Astrocyte (in vitro differentiated cells and primary cell): ENCODE measurements around the gene PCDHGB3. TPM values are rescaled to one million over a fixed set of nuclear protein-coding genes. Genes with fewer than 3 reads are reported as not detected.
"Not testable (repeated sequence)": the region's sequence is repeated elsewhere in the genome, so short reads cannot be mapped to it uniquely, and the experiment has no call there.

ENCODE experiments used
- DNase-seq: peaks from one replicate; pipeline ENCODE4 v3.0.0-alpha.2; 2010; ENCODE audit warnings: low read depth
- FAIRE-seq: peaks from 2 replicates; lab custom pipeline; 2011; peaks lifted over from hg19 to GRCh38; lab: Jason Lieb, UNC
- H2AFZ ChIP-seq: 2 replicates; pipeline ENCODE4 v1.6.0; 2012; ENCODE audit warnings: low read depth, low read length, inconsistent platforms
- H3K27ac ChIP-seq: 2 replicates; pipeline ENCODE4 v1.5.1; 2011; ENCODE audit warnings: low read depth, low read length, inconsistent platforms
- H3K27me3 ChIP-seq: 2 replicates; pipeline ENCODE4 v1.6.0; 2011; ENCODE audit warnings: low read length, inconsistent platforms; ENCODE audit not compliant: insufficient read depth
- H3K36me3 ChIP-seq: 2 replicates; pipeline ENCODE4 v1.5.1; 2011; ENCODE audit warnings: low read length, inconsistent platforms; ENCODE audit not compliant: insufficient read depth
- H3K4me1 ChIP-seq: 2 replicates; pipeline ENCODE4 v1.5.1; 2011; ENCODE audit warnings: low read length, inconsistent platforms; ENCODE audit not compliant: insufficient read depth
- H3K4me2 ChIP-seq: 2 replicates; pipeline ENCODE4 v1.6.0; 2012; ENCODE audit warnings: low read length, inconsistent platforms
- H3K4me3 ChIP-seq: 2 replicates; pipeline ENCODE4 v1.5.1; 2011; ENCODE audit warnings: low read depth, mild to moderate bottlenecking, low read length, inconsistent platforms; ENCODE audit not compliant: insufficient read depth
- H3K79me2 ChIP-seq: 2 replicates; pipeline ENCODE4 v1.6.0; 2012; ENCODE audit warnings: mild to moderate bottlenecking, low read length, inconsistent platforms; ENCODE audit not compliant: insufficient read depth
- H3K9ac ChIP-seq: 2 replicates; pipeline ENCODE4 v1.6.0; 2012; ENCODE audit warnings: mild to moderate bottlenecking, low read length, inconsistent platforms
- H3K9me3 ChIP-seq: 2 replicates; pipeline ENCODE4 v1.5.1; 2012; ENCODE audit warnings: low read depth, mild to moderate bottlenecking, low read length, inconsistent platforms; ENCODE audit not compliant: insufficient read depth
- H4K20me1 ChIP-seq: 2 replicates; pipeline ENCODE4 v1.6.0; 2012; ENCODE audit warnings: low read length, inconsistent platforms; ENCODE audit not compliant: insufficient read depth
- H3K27ac Mint-ChIP-seq: one replicate; pipeline ENCODE4 v1.8.0; 2021; ENCODE audit warnings: mild to moderate bottlenecking, mixed read lengths; ENCODE audit not compliant: unreplicated experiment
- H3K27me3 Mint-ChIP-seq: one replicate; pipeline ENCODE4 v1.8.0; 2021; ENCODE audit warnings: low read depth, mixed read lengths; ENCODE audit not compliant: unreplicated experiment
- H3K36me3 Mint-ChIP-seq: one replicate; pipeline ENCODE4 v1.8.0; 2021; ENCODE audit warnings: low read depth, mixed read lengths; ENCODE audit not compliant: unreplicated experiment
- H3K4me1 Mint-ChIP-seq: one replicate; pipeline ENCODE4 v1.8.0; 2021; ENCODE audit warnings: low read depth, mixed read lengths; ENCODE audit not compliant: unreplicated experiment
- H3K4me3 Mint-ChIP-seq: one replicate; pipeline ENCODE4 v1.8.0; 2021; ENCODE audit warnings: mild to moderate bottlenecking, moderate library complexity, mixed read lengths; ENCODE audit not compliant: unreplicated experiment
- H3K9me3 Mint-ChIP-seq: one replicate; pipeline ENCODE4 v1.8.0; 2021; ENCODE audit warnings: mild to moderate bottlenecking, mixed read lengths; ENCODE audit not compliant: unreplicated experiment
- EZH2 ChIP-seq: IDR thresholded peaks from 2 replicates; pipeline ENCODE4 v1.6.1; 2012; ENCODE audit warnings: mild to moderate bottlenecking, low read length, inconsistent platforms; ENCODE audit not compliant: insufficient read depth
- total RNA-seq: library from RNA; stranded (reverse); gene quantifications from 2 replicates; pipeline ENCODE4 v1.2.1, GENCODE V29; 2021
- TF ChIP-seq, protein P1 (sequence below): IDR thresholded peaks from 2 replicates; pipeline ENCODE4 v1.5.1; 2011; ENCODE audit warnings: low read depth, mild to moderate bottlenecking, inconsistent platforms, low read length, moderate library complexity; ENCODE audit not compliant: insufficient read depth

The PCDHGB3 gene
- total RNA-seq, 1 donor from 2014 or later, result 0.14 TPM

DNA sequence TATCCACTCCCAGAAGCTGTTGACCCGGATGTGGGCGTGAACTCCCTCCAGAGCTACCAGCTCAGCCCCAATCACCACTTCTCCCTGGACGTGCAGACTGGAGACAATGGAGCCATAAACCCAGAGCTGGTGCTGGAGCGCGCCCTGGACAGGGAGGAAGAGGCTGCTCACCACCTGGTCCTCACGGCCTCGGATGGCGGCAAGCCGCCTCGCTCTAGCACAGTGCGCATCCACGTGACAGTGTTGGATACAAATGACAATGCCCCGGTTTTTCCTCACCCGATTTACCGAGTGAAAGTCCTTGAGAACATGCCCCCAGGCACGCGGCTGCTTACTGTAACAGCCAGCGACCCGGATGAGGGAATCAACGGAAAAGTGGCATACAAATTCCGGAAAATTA is 23.2 kb downstream of the PCDHGB3 start:
- peaks cover 42% of the 10 kb centered on the region for H3K9me3 Mint-ChIP-seq
- H3K36me3 Mint-ChIP-seq, result peaks cover 26% of the 10 kb centered on the region
- H3K27me3 Mint-ChIP-seq, result no peaks in the 10 kb centered on the region
- no peaks in the 10 kb centered on the region for H3K4me1 ChIP-seq
- no peaks in the 10 kb centered on the region for H3K27me3 ChIP-seq
- H3K9ac ChIP-seq, result no peak overlapping the region
- no peaks in the 10 kb centered on the region for H4K20me1 ChIP-seq
- no peak overlapping the region for H3K27ac ChIP-seq
- no peak overlapping the region for H2AFZ ChIP-seq
- FAIRE-seq (no peak), DNase-seq (no peak)
- peaks cover 1% of the 10 kb centered on the region for H3K4me1 Mint-ChIP-seq
- H3K79me2 ChIP-seq, result no peaks in the 10 kb centered on the region
- H3K9me3 ChIP-seq, result peaks cover 45% of the 10 kb centered on the region
- H3K36me3 ChIP-seq, result no peaks in the 10 kb centered on the region
- no peak overlapping the region for H3K27ac Mint-ChIP-seq
- no peak overlapping the region for H3K4me2 ChIP-seq
- no peak for TF ChIP-seq EZH2
- no peak overlapping the region for H3K4me3 Mint-ChIP-seq
- no peak overlapping the region for H3K4me3 ChIP-seq

DNA sequence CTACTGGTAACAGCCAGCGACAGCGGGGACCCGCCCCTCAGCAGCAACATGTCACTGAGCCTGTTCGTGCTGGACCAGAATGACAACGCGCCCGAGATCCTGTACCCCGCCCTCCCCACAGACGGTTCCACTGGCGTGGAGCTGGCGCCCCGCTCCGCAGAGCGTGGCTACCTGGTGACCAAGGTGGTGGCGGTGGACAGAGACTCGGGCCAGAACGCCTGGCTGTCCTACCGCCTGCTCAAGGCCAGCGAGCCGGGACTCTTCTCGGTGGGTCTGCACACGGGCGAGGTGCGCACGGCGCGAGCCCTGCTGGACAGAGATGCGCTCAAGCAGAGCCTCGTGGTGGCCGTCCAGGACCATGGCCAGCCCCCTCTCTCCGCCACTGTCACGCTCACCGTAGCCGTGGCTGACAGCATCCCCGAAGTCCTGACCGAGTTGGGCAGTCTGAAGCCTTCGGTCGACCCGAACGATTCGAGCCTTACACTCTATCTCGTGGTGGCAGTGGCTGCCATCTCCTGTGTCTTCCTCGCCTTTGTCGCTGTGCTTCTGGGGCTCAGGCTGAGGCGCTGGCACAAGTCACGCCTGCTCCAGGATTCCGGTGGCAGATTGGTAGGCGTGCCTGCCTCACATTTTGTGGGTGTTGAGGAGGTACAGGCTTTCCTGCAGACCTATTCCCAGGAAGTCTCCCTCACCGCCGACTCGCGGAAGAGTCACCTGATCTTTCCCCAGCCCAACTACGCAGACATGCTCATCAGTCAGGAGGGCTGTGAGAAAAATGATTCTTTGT is 24.6 kb downstream of the PCDHGB3 start:
- H4K20me1 ChIP-seq, FAIRE-seq, H3K4me2 ChIP-seq, H3K79me2 ChIP-seq, H3K4me1 Mint-ChIP-seq, H2AFZ ChIP-seq, H3K27ac ChIP-seq, H3K27ac Mint-ChIP-seq, DNase-seq, H3K4me1 ChIP-seq, H3K4me3 ChIP-seq, H3K27me3 Mint-ChIP-seq, H3K36me3 ChIP-seq, H3K27me3 ChIP-seq, H3K4me3 Mint-ChIP-seq, H3K9ac ChIP-seq: not testable (repeated sequence)
- H3K9me3 Mint-ChIP-seq, result peaks cover 41% of the 10 kb centered on the region
- peaks cover 34% of the 10 kb centered on the region for H3K36me3 Mint-ChIP-seq
- peaks cover 44% of the 10 kb centered on the region for H3K9me3 ChIP-seq

DNA sequence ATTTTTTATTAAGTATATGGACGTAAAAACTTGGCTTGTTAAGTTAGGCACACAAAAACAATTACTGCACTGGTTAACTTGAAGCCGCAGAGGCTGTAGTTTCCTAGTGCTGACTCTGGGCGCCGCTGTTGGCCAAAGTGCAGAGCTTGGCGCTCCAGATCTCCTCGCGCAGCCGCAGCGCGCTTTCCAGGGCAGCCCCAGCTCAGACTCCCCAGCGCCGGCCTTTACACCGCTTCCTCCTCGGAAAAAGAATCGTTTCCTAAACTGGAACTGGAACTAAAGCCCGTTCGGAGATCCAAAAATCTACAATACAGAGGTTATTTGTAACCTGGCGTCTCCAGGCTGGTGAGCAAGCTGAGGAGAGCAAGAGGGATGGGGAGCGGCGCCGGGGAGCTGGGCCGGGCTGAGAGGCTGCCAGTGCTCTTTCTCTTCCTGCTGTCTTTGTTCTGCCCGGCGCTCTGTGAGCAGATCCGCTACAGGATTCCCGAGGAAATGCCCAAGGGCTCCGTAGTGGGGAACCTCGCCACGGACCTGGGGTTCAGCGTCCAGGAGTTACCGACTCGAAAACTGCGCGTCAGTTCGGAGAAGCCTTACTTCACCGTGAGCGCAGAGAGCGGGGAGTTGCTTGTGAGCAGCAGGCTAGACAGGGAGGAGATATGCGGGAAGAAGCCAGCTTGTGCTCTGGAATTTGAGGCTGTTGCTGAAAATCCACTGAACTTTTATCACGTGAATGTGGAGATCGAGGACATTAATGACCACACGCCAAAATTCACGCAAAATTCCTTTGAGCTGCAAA is 27.9 kb downstream of the PCDHGB3 start, which contains the start of gene PCDHGB5:
Gene PCDHGB5, plus strand, starts transcription at position 192 of the 796 bp plus-strand sequence. Its CDS starts 181 bp downstream, at position 373.
- not testable (repeated sequence) for H3K4me1 Mint-ChIP-seq, H4K20me1 ChIP-seq, FAIRE-seq, H3K4me1 ChIP-seq, H3K27me3 ChIP-seq, H3K27me3 Mint-ChIP-seq, H3K27ac ChIP-seq, H3K36me3 ChIP-seq, H3K79me2 ChIP-seq, H3K4me3 Mint-ChIP-seq, H3K27ac Mint-ChIP-seq
- Histone ChIP-seq H3K4me2 (peak within 1 kb of the TSS; percentile 64), H3K9ac (peak within 1 kb of the TSS; percentile 60), H3K4me3 (peak within 1 kb of the TSS; percentile 42), H3K9me3 (peaks cover 41% of the 10 kb centered on the region), H2AFZ (peak within 1 kb of the TSS; percentile 41)
- TF ChIP-seq, protein P1, sequence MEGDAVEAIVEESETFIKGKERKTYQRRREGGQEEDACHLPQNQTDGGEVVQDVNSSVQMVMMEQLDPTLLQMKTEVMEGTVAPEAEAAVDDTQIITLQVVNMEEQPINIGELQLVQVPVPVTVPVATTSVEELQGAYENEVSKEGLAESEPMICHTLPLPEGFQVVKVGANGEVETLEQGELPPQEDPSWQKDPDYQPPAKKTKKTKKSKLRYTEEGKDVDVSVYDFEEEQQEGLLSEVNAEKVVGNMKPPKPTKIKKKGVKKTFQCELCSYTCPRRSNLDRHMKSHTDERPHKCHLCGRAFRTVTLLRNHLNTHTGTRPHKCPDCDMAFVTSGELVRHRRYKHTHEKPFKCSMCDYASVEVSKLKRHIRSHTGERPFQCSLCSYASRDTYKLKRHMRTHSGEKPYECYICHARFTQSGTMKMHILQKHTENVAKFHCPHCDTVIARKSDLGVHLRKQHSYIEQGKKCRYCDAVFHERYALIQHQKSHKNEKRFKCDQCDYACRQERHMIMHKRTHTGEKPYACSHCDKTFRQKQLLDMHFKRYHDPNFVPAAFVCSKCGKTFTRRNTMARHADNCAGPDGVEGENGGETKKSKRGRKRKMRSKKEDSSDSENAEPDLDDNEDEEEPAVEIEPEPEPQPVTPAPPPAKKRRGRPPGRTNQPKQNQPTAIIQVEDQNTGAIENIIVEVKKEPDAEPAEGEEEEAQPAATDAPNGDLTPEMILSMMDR, result peak; percentile 41
- peak; percentile 30 for DNase-seq
- H3K36me3 Mint-ChIP-seq, result peaks cover 27% of the 10 kb centered on the region
- peaks cover 31% of the 10 kb centered on the region for H3K9me3 Mint-ChIP-seq
